Ascending aorta (tissue), 2 donors: ENCODE data around the gene PSMD4. TPM values are rescaled to one million over a fixed set of nuclear protein-coding genes. Genes with fewer than 3 reads are reported as not detected.

Experiments used
- DNase-seq, 2 donors: peaks; one replicate each; pipeline ENCODE4 v3.0.0-alpha.2; 2019; ENCODE audit warnings: low spot score in 2 of 2
- H3K27ac ChIP-seq, 2 donors: fragments of 200-600 bp; sonication (generic); one replicate each; pipeline ENCODE4 v1.5.1; 2016 to 2017; ENCODE audit warnings: mild to moderate bottlenecking in 1 of 2
- H3K27me3 ChIP-seq: fragments of 200-600 bp; sonication (generic); one replicate; pipeline ENCODE4 v1.5.1; 2017
- H3K36me3 ChIP-seq, 2 donors: fragments of 200-600 bp; sonication (generic); one replicate each; pipeline ENCODE4 v1.5.1; 2016
- H3K4me1 ChIP-seq, 2 donors: fragments of 200-600 bp; sonication (generic); one replicate each; pipeline ENCODE4 v1.5.1; 2016 to 2017; ENCODE audit warnings: mild to moderate bottlenecking in 1 of 2
- H3K4me3 ChIP-seq, 2 donors: fragments of 200-600 bp; sonication (generic); one replicate each; pipeline ENCODE4 v1.5.1; 2016 to 2017; ENCODE audit warnings: mild to moderate bottlenecking in 1 of 2
- H3K9me3 ChIP-seq, 2 donors: fragments of 200-600 bp; sonication (generic); one replicate each; pipeline ENCODE4 v1.5.1; 2016
- CTCF ChIP-seq, 3 experiments: fragments of 200-600 bp in 2 of 3; fragments of 450-650 bp in 1 of 3; sonication (generic) in 2 of 3; IDR thresholded peaks; one replicate each; pipeline ENCODE4 v1.5.1; 2016 to 2019; ENCODE audit warnings: antibody characterized with exemption in 3 of 3, mild to moderate bottlenecking in 1 of 3, moderate library complexity in 1 of 3
- intact Hi-C: fragments of 100-400 bp; cut with DNase I; formaldehyde crosslinking; loops from one replicate; pipeline ENCODE4 v1.15.1; 2023
- total RNA-seq: library from RNA; depleted of rRNA; stranded (reverse); fragments of >200 nt; gene quantifications from one replicate; pipeline ENCODE4 v1.1.0, GENCODE V29; 2016

PSMD4 gene
- total RNA-seq, 1 donor from 2014 or later: 83.5 TPM

- Histone ChIP-seq H3K4me1 (peaks cover 2 to 10% of the 10 kb centered on the region in 2 donors), H3K27ac (no peak overlapping the region), H3K9me3 (no peaks in the 10 kb centered on the region), H3K27me3 (no peaks in the 10 kb centered on the region), H3K36me3 (peaks cover 74 to 82% of the 10 kb centered on the region in 2 donors), H3K4me3 (no peak overlapping the region)
- no peak for TF ChIP-seq CTCF (IDR thresholded peaks at IDR 0.05)
- intact Hi-C loops: no loop called here
- DNase-seq: no peak
Measured at GRCh38 chr1:151288502-151288901, 34.0 kb downstream of the PSMD4 start.

GRCh38 chr1:151289080-151289935 lies 34.8 kb downstream of the PSMD4 start:
- H3K9me3 ChIP-seq: no peaks in the 10 kb centered on the region
- no peak for DNase-seq
- no peak overlapping the region for H3K4me3 ChIP-seq
- no peaks in the 10 kb centered on the region for H3K27me3 ChIP-seq
- peaks cover 82 to 90% of the 10 kb centered on the region in 2 donors for H3K36me3 ChIP-seq
- peaks cover 0 to 2% of the 10 kb centered on the region in 2 donors for H3K4me1 ChIP-seq
- H3K27ac ChIP-seq: no peak overlapping the region
- intact Hi-C loops: no loop called here
- TF ChIP-seq CTCF (IDR thresholded peaks at IDR 0.05): no peak

- DNase-seq: no peak
- intact Hi-C loops: no loop called here
- H3K4me1 ChIP-seq: no peaks in the 10 kb centered on the region
- H3K4me3 ChIP-seq: no peak overlapping the region
- no peaks in the 10 kb centered on the region for H3K9me3 ChIP-seq
- H3K27ac ChIP-seq: no peak overlapping the region
- peaks cover 88 to 96% of the 10 kb centered on the region in 2 donors for H3K36me3 ChIP-seq
- no peaks in the 10 kb centered on the region for H3K27me3 ChIP-seq
- no peak for TF ChIP-seq CTCF (IDR thresholded peaks at IDR 0.05)
Measured at GRCh38 chr1:151289991-151290708, 35.6 kb downstream of the PSMD4 start.

GRCh38 chr1:151290709-151291303 lies 36.3 kb downstream of the PSMD4 start:
- no peaks in the 10 kb centered on the region for H3K4me1 ChIP-seq
- intact Hi-C loops: no loop called here
- no peak for TF ChIP-seq CTCF (IDR thresholded peaks at IDR 0.05)
- H3K36me3 ChIP-seq: peaks cover 91 to 98% of the 10 kb centered on the region in 2 donors
- DNase-seq: no peak
- H3K27ac ChIP-seq: no peak overlapping the region
- no peaks in the 10 kb centered on the region for H3K9me3 ChIP-seq
- H3K27me3 ChIP-seq: no peaks in the 10 kb centered on the region
- H3K4me3 ChIP-seq: no peak overlapping the region

GRCh38 chr1:151292207-151293030 lies 37.9 kb downstream of the PSMD4 start:
- no peaks in the 10 kb centered on the region for H3K27me3 ChIP-seq
- no peak for DNase-seq
- H3K9me3 ChIP-seq: no peaks in the 10 kb centered on the region
- H3K36me3 ChIP-seq: peaks cover 91 to 98% of the 10 kb centered on the region in 2 donors
- no peak overlapping the region for H3K27ac ChIP-seq
- H3K4me3 ChIP-seq: no peak overlapping the region
- TF ChIP-seq CTCF (IDR thresholded peaks at IDR 0.05): no peak
- intact Hi-C loops: no loop called here
- H3K4me1 ChIP-seq: no peaks in the 10 kb centered on the region
